HG03378 (cell line): ENCODE results near the gene AGBL5.
A peak's percentile ranks its signal among the peaks of the same experiment; 100 is the strongest.

Experiments used
- ATAC-seq: cut with Tn5 transposase; IDR thresholded peaks from one replicate; pipeline ENCODE4 v1.9.1; 2021; ENCODE audit warnings: mild to moderate bottlenecking, moderate library complexity; ENCODE audit not compliant: unreplicated experiment

Gene AGBL5

GRCh38 chr2:27049422-27050280 lies 1.8 kb upstream of the AGBL5 start:
- ATAC-seq, result peak; percentile 17

DNA sequence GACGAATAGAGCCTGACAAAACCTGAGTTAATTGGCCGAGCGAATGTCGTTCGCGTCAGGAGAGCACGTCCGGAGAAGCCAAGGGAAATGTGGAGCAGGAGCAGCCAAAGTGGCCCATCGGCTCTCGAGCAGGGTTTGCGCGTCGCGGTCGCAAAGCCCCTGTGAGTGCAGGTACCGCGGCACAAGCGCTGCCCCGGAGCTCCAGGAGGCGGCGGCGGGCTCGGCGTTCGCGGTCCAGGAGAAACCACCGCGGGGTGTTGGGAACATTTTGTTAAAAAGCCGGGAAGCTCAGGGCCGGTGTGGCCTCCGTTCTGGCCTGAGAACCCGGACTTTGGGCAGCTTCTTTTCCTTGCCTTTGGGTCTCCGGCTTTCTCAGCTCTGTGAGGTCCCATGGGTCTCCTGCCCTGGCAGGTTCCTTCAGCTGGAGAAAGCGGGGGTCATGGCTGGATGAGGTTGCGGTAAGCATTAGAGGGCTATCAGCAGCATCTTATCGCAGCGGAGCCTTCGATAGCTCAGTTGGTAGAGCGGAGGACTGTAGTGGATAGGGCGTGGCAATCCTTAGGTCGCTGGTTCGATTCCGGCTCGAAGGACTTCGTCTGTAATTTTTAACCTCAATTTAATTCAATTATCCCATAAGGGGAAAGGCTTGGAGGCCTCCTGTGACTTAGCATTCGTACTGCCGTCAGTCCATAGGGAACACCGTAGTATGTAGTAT lies 1.0 kb upstream of the AGBL5 start:
- peak; percentile 61 for ATAC-seq

DNA sequence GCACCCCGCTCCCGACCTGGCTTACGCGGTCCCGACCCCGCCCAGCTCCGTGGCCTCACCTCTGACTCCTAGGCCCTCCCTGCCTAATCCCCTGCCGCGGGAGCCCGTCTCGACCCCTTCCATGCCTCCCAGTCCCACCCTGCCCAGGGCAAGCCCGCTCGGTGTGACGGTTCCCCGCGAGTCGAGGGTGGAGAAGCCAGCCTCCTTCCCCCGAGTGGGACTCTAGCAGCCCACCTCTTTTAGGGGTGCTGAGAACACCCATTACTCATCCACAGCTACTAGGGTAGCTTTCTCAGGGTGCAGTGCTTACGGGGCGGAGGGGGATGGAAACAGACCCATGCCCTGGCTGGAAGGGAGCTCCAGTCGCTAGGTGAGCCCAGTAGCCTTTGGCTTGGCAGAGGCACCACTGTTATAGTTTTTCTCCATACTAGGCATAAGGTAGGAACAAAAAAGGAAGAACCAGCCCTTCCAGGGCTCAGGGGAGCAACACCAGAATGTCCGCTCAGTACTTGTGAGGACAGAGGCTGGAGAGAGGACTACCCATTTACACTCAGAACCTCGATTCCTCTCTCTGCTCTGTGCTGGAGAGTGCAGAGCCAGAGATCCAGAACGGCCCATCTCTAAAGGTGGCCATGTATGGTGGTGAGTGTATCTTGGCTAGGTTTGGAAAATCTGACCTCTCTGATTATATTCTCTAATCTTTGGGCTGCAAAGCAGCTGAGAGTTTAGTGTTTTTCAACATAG lies 606 bp downstream of the AGBL5 start:
- ATAC-seq, result no peak

DNA sequence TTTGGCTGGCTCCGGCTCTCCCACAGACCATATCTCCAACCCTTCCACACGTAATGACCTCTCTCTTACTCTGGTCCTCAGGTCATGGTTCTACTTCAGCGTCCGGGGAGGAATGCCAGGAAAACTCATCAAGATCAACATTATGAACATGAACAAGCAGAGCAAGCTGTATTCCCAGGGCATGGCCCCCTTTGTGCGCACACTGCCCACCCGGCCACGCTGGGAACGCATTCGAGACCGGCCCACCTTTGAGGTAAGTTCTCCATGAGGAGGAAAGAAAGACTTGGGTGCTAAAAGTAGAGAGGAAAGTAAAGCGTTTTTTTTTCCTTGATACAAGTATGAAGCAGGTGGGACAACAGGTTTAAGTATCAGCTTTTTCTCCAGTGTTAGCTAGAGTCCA lies 1.9 kb downstream of the AGBL5 start:
- no peak for ATAC-seq

GRCh38 chr2:27053776-27054175 lies 2.3 kb downstream of the AGBL5 start:
- no peak for ATAC-seq

GRCh38 chr2:27054721-27055120 lies 3.3 kb downstream of the AGBL5 start:
- ATAC-seq, result no peak

DNA sequence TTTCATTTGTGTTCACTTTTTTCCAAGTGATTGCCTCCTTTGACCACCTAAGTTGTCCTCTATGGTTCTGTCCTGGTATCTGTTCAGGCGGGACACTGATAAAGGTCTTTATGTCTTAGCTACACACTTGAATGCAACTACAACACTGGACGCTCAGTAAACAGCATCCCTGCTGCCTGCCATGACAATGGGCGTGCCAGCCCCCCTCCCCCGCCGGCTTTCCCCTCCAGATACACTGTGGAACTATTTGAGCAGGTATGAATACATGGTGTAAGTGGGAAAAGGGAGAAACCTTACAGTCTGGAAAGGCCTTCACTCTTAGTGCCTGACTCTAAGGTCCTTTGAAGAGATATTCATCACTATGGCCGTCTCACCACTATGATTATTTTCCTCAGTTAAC lies 5.7 kb downstream of the AGBL5 start:
- no peak for ATAC-seq

DNA sequence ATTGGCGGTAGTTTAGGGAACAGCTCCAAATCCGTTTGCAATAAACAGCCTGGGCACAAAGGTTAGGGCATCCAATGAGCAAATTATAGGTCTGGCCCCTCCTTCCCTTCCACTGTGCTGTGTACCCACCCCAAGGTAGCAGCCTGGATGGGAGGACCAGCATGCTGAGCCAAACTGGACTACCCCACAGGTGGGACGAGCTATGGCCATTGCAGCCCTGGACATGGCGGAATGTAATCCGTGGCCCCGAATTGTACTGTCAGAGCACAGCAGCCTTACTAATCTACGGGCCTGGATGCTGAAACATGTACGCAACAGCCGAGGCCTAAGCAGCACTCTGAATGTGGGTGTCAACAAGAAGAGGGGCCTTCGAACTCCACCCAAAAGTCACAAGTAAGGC lies 6.7 kb downstream of the AGBL5 start:
- no peak for ATAC-seq

DNA sequence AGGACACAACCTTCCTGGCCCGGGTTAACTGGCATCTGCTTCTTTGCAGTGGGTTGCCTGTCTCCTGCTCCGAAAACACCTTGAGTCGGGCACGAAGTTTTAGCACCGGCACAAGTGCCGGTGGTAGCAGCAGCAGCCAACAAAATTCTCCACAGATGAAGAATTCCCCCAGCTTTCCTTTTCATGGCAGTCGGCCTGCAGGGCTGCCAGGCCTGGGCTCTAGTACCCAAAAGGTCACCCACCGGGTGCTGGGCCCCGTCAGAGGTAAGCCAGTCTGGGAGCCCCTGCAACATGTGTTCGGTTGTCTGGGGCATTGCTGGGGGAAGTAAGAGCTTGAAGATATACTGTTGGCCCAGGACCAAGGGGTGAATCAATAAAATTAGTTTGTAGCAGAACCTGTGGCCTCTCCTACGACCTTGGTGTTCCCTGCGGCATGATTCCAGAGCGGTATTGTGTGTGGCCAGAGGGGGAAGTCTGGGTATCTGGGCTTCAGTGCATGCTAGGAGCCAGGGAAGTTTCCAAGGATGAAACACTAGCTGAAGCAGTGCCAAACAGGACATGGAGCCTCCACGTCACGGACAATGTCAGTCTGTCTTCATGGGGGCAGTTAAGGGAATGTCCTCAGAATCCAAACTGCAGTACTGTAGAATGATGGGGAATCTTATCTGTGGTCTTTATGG lies 7.8 kb downstream of the AGBL5 start:
- no peak for ATAC-seq

DNA sequence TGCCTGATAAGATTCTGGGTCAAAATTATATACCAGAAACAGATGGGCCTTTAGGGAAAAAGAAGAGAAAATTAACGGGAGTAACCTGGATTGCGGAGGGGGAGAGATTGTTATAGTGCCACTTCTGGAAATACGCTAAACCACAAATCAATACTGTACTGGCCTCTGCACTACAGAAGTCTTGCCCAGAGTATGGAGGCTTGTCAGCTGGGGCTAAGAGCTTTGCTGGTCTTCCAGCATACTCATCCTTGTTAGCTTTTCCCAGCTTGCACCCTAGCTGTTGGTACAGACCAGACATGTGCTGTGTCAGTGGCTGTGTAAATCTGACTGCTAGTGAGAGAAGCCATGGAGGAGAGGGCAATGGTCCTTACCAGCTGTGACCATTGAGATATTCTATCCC lies 8.9 kb downstream of the AGBL5 start:
- no peak for ATAC-seq

GRCh38 chr2:27065128-27065527 lies 13.7 kb downstream of the AGBL5 start:
- no peak for ATAC-seq

DNA sequence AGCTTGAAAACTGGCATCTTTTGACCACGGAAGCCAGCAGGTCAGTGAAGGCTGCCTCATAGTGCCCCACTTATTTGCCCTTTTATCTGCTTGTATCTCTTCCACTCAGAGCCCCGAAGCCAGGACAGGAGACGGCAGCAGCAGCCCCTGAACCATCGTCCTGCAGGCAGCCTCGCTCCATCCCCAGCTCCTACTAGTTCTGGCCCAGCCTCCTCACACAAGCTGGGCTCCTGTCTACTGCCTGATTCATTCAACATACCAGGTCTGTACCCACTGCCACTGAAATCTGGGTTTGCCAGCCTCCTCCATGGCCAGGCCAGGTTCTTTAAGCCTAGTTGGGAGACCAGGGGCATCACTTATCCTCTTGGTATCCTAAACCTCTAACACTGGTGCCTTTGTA lies 15.9 kb downstream of the AGBL5 start:
- ATAC-seq, result no peak

- ATAC-seq, result no peak
These were observed 18.0 kb downstream of the AGBL5 start for GRCh38 chr2:27069436-27069835.

- no peak for ATAC-seq
These were observed 18.6 kb downstream of the AGBL5 start for GRCh38 chr2:27069961-27070618.

DNA sequence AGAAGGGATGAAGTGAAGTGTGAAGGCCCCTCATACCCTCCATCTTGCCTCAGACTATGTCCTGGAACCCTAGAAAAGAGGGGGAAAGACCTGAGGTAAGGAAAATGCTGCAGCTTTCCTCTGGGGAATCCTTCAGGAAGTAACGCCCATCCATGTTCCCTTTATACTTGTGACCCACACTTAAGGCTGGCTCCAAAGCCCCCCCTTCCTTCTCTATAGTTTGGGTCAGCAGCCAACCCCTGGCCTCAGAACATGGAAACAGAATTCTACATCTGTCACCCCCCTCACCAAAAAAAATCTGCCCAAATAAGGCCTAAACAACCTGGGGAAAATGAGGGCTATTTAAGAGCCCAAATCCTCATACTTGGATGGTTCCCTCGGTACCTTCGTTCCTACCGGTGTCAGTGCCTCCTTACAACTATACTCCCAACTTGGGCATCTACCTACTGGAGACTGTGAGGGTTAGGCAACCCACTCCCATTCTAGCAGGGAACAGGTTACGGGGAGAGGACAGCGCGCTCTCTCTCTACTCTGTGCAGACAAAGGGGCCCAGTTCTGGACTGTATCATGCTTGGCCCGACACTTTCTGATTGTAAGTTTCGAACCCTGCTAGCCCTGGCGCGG lies 19.3 kb downstream of the AGBL5 start:
- ATAC-seq, result no peak

DNA sequence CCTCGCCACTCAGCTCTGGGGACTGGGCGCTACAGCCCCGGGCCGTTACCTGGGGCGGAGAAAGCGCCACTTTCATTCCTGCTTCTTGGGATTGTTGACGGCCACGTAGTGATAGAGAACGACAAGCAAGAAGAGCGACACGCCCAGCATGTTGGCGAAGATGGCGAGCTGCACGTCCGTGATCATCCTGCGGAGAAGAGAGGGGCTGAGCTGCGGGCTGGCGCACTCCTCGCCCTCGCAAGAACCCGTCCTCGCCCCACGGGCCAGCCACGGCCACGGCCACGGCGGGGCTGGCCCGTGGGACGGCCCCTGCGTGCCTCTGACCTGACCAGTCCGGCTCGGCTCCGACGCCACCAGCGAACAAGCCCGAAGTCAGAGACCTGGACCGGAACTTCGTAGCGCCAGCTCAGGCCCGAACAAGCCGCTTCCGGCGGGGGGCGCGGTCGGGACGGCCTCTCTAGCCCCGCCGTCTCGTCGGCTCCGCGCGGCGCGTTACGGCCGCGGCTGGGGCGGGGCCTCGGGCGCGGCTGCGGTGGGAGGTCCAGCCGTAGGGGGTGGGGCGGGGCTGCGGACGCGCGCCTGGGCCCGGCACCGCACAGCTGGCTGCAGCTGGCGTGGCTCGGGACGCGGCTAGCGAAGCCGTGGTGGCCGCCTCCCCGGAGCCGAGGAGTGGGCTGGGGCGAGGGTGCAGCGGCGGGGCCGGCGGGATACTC lies 20.0 kb downstream of the AGBL5 start, which contains the start of gene OST4:
Gene OST4 (minus strand): TSS at position 378 of the 713 bp plus-strand sequence.
- peak; percentile 64 for ATAC-seq

DNA sequence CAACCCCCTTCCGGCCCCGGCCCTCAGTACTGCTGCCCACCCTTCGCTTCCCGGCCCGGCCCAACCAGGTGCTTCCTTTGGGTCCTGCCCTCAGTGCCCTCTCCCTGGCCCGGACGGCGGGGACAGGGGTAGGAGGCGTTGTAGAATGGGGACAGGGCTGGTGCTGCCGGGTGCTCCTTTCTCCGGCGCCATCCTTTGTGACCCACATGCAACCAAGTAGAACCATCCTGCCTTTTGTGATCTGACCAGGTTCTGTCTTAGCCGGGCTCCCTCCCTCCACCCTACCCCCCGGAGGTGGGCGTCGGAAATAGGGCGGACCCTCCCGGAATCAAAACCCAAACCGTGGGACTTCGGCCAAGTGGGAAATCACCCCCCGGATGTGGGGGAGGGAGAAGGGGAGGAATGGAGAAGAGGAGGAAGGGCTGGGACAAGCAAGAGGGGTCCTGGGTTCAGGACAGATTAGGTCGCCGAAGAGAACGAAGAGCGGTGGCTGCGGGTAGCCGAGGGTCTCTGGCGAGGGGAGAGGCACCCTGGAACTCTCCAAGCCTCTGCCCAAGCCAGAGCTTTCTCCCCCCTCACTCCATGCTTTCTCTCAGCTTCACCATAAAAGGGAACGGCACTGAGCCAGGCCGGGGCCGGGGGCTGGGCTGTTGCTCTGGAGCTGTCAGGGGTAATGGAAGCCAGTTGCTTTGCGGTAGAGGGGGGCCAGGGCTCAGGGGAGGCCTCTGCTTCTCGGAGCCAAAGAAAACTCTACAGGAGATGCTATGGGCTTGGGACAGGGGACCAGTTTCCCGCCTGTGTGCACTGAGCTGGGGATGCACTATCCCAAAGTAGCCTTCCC lies 20.7 kb downstream of the AGBL5 start:
- ATAC-seq, result peak; percentile 16

DNA sequence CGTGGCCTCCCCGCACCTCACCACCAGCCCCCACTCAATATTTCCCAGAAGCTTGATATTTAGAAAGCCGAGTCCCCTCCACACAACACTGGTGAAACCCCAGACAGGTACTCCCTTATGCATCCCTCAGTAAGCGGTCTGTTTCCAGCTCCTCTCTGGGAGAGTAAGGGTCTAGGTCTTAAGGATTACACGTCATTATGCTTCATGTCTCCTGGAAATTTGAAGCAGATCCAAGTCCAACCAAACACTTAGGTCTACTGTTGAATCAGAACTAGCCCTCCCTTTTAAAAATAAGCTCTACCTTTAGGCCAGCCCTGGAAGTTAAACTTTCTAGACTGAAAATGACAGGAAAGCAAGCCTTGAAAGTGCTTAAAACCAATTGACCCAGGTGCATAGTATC lies 21.5 kb downstream of the AGBL5 start:
- no peak for ATAC-seq
